ENCODE measurements around the gene KCNC3. TPM values are rescaled to one million over a fixed set of nuclear protein-coding genes. Genes with fewer than 3 reads are reported as not detected.
A peak's percentile ranks its signal among the peaks of the same experiment; 100 is the strongest.

The KCNC3 gene
- total and polyA plus RNA-seq, 9 donors = 0.19 to 10.2 (median 0.72) TPM

DNA sequence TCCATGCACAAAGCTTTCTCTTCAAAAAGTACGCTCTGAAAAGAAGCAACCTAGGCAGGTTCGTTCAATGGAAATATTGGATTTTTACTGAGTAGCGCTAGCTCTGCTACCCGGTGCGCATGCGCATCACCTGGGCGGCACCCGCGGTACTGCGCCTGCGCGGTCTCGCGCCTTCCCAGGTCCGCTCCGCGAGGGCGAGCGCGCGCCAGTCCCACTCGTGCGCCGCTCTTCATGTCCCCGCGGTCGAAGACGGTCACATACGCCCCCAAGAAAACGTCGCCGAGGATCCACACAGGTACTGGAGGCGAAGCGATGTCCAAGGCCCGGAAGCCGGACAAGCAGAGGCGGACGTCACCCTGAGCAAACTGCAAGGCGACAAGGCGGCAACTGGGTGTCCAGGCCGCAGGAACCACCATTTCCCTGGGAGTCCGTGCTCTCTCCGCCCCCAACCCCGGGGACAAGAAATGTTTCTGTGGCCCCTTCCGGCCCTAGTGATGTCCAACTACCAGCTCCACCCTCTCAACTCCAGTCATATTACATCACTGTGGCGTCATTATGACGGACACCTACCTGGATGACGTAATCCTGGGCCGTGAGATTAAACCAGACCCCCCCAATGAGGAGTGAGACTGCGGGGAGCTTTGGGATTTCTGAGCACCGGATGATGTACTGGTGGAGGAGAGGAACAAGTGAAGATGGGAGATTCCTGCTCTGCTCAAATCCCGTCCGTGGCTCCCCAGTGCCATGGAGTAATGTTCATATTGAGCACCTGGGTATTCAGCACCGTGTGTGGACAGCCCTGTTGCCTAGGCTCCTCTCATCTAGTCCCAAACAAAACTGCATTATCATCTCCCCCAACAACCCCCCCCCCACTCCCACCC lies 4.8 kb upstream of the KCNC3 start:
- DNase-seq = peak; percentile 21 to 72 (median 39)
- no peak for TF ChIP-seq POLR2A (IDR thresholded peaks at IDR 0.05)
- TF ChIP-seq EP300 (IDR thresholded peaks at IDR 0.05) = no peak
- TF ChIP-seq, protein P1, sequence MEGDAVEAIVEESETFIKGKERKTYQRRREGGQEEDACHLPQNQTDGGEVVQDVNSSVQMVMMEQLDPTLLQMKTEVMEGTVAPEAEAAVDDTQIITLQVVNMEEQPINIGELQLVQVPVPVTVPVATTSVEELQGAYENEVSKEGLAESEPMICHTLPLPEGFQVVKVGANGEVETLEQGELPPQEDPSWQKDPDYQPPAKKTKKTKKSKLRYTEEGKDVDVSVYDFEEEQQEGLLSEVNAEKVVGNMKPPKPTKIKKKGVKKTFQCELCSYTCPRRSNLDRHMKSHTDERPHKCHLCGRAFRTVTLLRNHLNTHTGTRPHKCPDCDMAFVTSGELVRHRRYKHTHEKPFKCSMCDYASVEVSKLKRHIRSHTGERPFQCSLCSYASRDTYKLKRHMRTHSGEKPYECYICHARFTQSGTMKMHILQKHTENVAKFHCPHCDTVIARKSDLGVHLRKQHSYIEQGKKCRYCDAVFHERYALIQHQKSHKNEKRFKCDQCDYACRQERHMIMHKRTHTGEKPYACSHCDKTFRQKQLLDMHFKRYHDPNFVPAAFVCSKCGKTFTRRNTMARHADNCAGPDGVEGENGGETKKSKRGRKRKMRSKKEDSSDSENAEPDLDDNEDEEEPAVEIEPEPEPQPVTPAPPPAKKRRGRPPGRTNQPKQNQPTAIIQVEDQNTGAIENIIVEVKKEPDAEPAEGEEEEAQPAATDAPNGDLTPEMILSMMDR (IDR thresholded peaks at IDR 0.05) = no peak
- Histone ChIP-seq H3K4me3 (peak overlapping the region; percentile 0), H3K4me1 (ENCODE audit: insufficient read depth) (peaks cover 6% of the 10 kb centered on the region), H3K36me3 (no peaks in the 10 kb centered on the region), H3K27ac (no peak overlapping the region), H3K27me3 (peaks cover 5% of the 10 kb centered on the region), H3K9me3 (peaks cover 0 to 5% of the 10 kb centered on the region in 2 donors)
- intact Hi-C loops (cut with DNase I) = no loop called here
- WGBS, 3 donors = 9 to 13% (median 10%) methylated on average over 53 to 54 of the region's 54 CpGs

DNA sequence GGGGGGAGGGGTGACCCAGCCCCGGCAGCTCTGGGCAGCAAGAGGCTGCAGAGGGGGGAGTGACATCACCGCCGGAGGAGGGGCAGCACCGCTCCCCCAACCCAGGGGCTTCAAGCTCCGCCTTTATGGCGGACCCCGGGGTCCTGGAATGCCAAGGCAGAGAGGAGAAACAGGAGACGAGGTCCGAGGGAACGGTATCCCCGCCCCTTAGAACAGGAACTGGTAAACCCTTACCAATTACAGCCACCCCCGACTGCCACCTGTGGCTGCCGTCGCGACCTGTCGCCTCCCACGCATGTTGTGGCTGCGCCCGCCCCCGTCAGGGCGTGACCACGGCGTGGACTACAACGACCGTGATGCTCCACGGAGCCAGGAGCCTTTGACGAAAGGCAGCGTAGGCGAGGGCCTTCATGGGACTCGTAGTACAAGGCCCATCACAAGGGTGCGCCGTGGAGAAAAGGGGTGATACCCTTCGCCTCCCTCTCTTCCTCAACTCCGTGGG lies 4.1 kb upstream of the KCNC3 start:
- intact Hi-C loops (cut with DNase I) = no loop called here
- peaks cover 6% of the 10 kb centered on the region for H3K4me1 ChIP-seq (ENCODE audit: insufficient read depth)
- H3K36me3 ChIP-seq = no peaks in the 10 kb centered on the region
- H3K27me3 ChIP-seq = peaks cover 5% of the 10 kb centered on the region
- H3K27ac ChIP-seq = no peak overlapping the region
- peak; percentile 34 to 69 (median 47) for DNase-seq
- H3K4me3 ChIP-seq = peak overlapping the region; percentile 0
- H3K9me3 ChIP-seq = peaks cover 0 to 5% of the 10 kb centered on the region in 2 donors
- 0 to 2% (median 2%) methylated on average over 33 to 34 of the region's 34 CpGs for WGBS, 3 donors
- TF ChIP-seq EP300 (IDR thresholded peaks at IDR 0.05) (no peak), POLR2A (IDR thresholded peaks at IDR 0.05) (no peak)
- TF ChIP-seq, protein P1 (IDR thresholded peaks at IDR 0.05) = no peak

DNA sequence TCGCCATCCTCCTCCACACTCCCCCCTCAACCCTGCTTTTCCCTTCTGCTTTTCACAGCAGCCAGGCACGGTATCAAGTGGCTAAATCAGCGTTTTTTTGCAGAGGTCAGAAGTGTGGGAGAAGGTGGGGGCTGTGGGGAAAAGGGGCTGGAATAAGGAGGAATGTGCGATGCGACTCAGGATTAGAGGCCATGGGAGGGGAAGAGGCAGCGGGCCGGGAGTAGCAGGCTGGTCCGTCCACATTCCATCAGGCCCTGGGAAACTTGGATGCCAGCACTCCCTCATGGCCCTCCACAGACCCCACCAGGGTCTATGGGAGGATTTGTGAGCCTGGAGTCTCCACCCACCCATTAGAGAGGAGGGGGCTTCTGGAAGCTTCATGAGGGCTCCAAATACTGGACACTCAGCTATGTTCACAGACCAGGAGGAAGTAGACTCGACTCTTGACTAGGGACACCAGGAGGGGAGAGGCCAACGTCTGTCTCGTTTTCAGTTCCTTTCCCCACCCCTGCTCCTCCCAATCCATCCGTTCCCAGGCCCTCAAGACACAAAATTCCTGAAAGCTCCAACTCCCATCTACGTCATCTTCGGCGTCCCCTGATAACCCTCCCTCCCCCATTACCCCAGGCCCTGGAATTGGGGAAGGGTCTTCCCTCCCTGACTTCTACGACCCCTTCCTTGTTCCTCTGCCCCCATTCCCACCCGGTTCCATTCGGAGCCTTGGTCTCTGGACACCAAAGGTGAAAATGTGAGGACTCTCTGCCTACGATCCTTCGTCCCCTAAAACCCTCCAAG lies 3.3 kb upstream of the KCNC3 start:
- no peak overlapping the region for H3K27ac ChIP-seq
- peaks cover 6% of the 10 kb centered on the region for H3K4me1 ChIP-seq (ENCODE audit: insufficient read depth)
- H3K36me3 ChIP-seq = no peaks in the 10 kb centered on the region
- WGBS, 3 donors = 12 to 16% (median 14%) methylated on average over 20 of the region's 20 CpGs
- DNase-seq = no peak
- intact Hi-C loops (cut with DNase I) = no loop called here
- H3K4me3 ChIP-seq = no peak overlapping the region
- peaks cover 5% of the 10 kb centered on the region for H3K27me3 ChIP-seq
- H3K9me3 ChIP-seq = peaks cover 0 to 5% of the 10 kb centered on the region in 2 donors
- TF ChIP-seq EP300 (IDR thresholded peaks at IDR 0.05) (no peak), POLR2A (IDR thresholded peaks at IDR 0.05) (no peak)
- TF ChIP-seq, protein P1 (IDR thresholded peaks at IDR 0.05) = no peak

- Histone ChIP-seq H3K36me3 (no peaks in the 10 kb centered on the region), H3K27ac (no peak overlapping the region), H3K4me3 (no peak overlapping the region), H3K4me1 (ENCODE audit: insufficient read depth) (peaks cover 6% of the 10 kb centered on the region), H3K9me3 (peaks cover 0 to 5% of the 10 kb centered on the region in 2 donors), H3K27me3 (peaks cover 5% of the 10 kb centered on the region)
- 24 to 26% (median 25%) methylated on average over 2 of the region's 2 CpGs for WGBS, 3 donors
- intact Hi-C loops (cut with DNase I) = no loop called here
- TF ChIP-seq POLR2A (IDR thresholded peaks at IDR 0.05) = no peak
- no peak for TF ChIP-seq EP300 (IDR thresholded peaks at IDR 0.05)
- TF ChIP-seq, protein P1 (IDR thresholded peaks at IDR 0.05) = no peak
- no peak for DNase-seq
These were observed 2.7 kb upstream of the KCNC3 start for GRCh38 chr19:50331994-50332243.
